NCI-H2196 (cell line): Measurements from ENCODE around the gene MAML3.

Source experiments
- DNase-seq: peaks from one replicate; lab custom pipeline; 2025; ENCODE audit not compliant: unreplicated experiment; lab: John Stamatoyannopoulos, UW

Gene MAML3

GRCh38 chr4:139907001-139907809, 246.8 kb downstream of the MAML3 start:
- DNase-seq: no peak

GRCh38 chr4:139905489-139905888, 248.5 kb downstream of the MAML3 start:
- DNase-seq: no peak

GRCh38 chr4:139904406-139904805, 249.6 kb downstream of the MAML3 start:
- DNase-seq: no peak

- no peak for DNase-seq
These were observed 250.1 kb downstream of the MAML3 start for GRCh38 chr4:139903845-139904244.

GRCh38 chr4:139902321-139903320, 251.4 kb downstream of the MAML3 start:
- DNase-seq: no peak

GRCh38 chr4:139901531-139902320, 252.3 kb downstream of the MAML3 start:
- peak; percentile 17 for DNase-seq

- no peak for DNase-seq
These were observed 253.0 kb downstream of the MAML3 start for GRCh38 chr4:139900964-139901376.

- no peak for DNase-seq
These were observed 254.6 kb downstream of the MAML3 start for GRCh38 chr4:139899346-139899745.

- DNase-seq: no peak
These were observed 255.7 kb downstream of the MAML3 start for GRCh38 chr4:139898293-139898692.

GRCh38 chr4:139896091-139896604, 257.8 kb downstream of the MAML3 start:
- DNase-seq: no peak

GRCh38 chr4:139893801-139894200, 260.2 kb downstream of the MAML3 start:
- no peak for DNase-seq

- DNase-seq: no peak
These were observed 260.8 kb downstream of the MAML3 start for GRCh38 chr4:139892973-139893736.

GRCh38 chr4:139890816-139891215, 263.2 kb downstream of the MAML3 start:
- DNase-seq: no peak

- no peak for DNase-seq
These were observed 264.1 kb downstream of the MAML3 start for GRCh38 chr4:139889901-139890300.

GRCh38 chr4:139889264-139889663, 264.7 kb downstream of the MAML3 start:
- DNase-seq: no peak

GRCh38 chr4:139887962-139888735, 265.8 kb downstream of the MAML3 start:
- peak; percentile 58 for DNase-seq

- DNase-seq: no peak
These were observed 266.6 kb downstream of the MAML3 start for GRCh38 chr4:139887376-139887802.

- no peak for DNase-seq
These were observed 267.2 kb downstream of the MAML3 start for GRCh38 chr4:139886798-139887197.

GRCh38 chr4:139884438-139884837, 269.5 kb downstream of the MAML3 start:
- DNase-seq: no peak
